ENCODE results near the gene TSPAN13. TPM values are rescaled to one million over a fixed set of nuclear protein-coding genes. Genes with fewer than 3 reads are reported as not detected.

Gene TSPAN13
- total and polyA plus RNA-seq, 2 of the 4 experiments (the other 2 are of a cell fraction): 3.0 to 5.0 TPM

DNA sequence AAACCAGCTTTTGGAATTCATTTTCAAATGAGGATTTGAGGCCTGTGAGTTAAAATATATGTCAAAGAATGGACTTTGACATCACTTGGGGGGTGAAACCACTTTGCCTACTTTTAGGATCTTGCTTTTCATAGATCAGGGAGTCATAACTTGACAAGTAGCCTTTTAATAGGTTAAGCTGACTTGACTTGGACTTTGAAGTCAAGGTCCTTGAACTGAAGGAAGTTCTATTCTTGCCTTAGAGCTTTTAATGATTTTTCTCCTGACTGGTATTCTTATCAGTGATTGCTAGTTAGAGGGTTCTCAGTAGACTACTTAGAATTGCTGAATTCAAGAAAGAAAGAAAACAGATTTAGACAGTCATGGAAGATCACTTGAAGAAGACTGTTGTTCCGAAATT lies 33.6 kb downstream of the TSPAN13 start:
- DNase-seq: no peak
- CTCF ChIA-PET: interaction anchor here (1.2 kb wide), 1 partner anchor 14 kb away, joined by 6 read pairs; no protein-coding TSS in a partner anchor
- WGBS, 2 experiments (ENCODE audit: extremely low coverage in 2 of 2, insufficient read length in 1 of 2): no CpG with 5 or more reads among the region's 1 CpG
- no peak overlapping the region for H3K23ac ChIP-seq (ENCODE audit: low read depth, low read length)
- H4K91ac ChIP-seq (ENCODE audit: insufficient read depth, low read depth, low read length): no peak overlapping the region
- no peaks in the 10 kb centered on the region for H3K9me1 ChIP-seq (ENCODE audit: insufficient read depth, low read length)
- no peaks in the 10 kb centered on the region for H3K27me3 ChIP-seq (ENCODE audit: control insufficient read depth, insufficient read depth, low read length)
- no peak overlapping the region for H3K18ac ChIP-seq (ENCODE audit: low read depth, low read length)
- H2BK5ac ChIP-seq (ENCODE audit: low read depth, low read length, poor library complexity, severe bottlenecking): no peak overlapping the region
- no peak overlapping the region for H2BK15ac ChIP-seq (ENCODE audit: low read depth, low read length)
- H2BK20ac ChIP-seq (ENCODE audit: low read depth, low read length): no peak overlapping the region
- H3K56ac ChIP-seq (ENCODE audit: extremely low read depth, insufficient read depth, low read length): no peak overlapping the region
- H3K27ac ChIP-seq (ENCODE audit: insufficient read depth, low read length): no peak overlapping the region
- POLR2A ChIA-PET (ENCODE audit: unreplicated experiment): no interaction called here
- H3K36me3 ChIP-seq (ENCODE audit: control insufficient read depth, insufficient read depth, low read length): no peaks in the 10 kb centered on the region
- TF ChIP-seq SMC3 (IDR thresholded peaks at IDR 0.05; ENCODE audit: low read depth, low read length): no peak
- no peak for TF ChIP-seq BHLHE40 (IDR thresholded peaks at IDR 0.05; ENCODE audit: low read depth, low read length)
- TF ChIP-seq, protein P1, sequence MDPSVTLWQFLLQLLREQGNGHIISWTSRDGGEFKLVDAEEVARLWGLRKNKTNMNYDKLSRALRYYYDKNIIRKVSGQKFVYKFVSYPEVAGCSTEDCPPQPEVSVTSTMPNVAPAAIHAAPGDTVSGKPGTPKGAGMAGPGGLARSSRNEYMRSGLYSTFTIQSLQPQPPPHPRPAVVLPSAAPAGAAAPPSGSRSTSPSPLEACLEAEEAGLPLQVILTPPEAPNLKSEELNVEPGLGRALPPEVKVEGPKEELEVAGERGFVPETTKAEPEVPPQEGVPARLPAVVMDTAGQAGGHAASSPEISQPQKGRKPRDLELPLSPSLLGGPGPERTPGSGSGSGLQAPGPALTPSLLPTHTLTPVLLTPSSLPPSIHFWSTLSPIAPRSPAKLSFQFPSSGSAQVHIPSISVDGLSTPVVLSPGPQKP (IDR thresholded peaks at IDR 0.05; ENCODE audit: borderline replicate concordance, low read depth, low read length): no peak
- TF ChIP-seq, protein P2, sequence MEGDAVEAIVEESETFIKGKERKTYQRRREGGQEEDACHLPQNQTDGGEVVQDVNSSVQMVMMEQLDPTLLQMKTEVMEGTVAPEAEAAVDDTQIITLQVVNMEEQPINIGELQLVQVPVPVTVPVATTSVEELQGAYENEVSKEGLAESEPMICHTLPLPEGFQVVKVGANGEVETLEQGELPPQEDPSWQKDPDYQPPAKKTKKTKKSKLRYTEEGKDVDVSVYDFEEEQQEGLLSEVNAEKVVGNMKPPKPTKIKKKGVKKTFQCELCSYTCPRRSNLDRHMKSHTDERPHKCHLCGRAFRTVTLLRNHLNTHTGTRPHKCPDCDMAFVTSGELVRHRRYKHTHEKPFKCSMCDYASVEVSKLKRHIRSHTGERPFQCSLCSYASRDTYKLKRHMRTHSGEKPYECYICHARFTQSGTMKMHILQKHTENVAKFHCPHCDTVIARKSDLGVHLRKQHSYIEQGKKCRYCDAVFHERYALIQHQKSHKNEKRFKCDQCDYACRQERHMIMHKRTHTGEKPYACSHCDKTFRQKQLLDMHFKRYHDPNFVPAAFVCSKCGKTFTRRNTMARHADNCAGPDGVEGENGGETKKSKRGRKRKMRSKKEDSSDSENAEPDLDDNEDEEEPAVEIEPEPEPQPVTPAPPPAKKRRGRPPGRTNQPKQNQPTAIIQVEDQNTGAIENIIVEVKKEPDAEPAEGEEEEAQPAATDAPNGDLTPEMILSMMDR (conservative IDR thresholded peaks at IDR 0.05; ENCODE audit: low read depth, low read length): no peak
- TF ChIP-seq RAD21 (IDR thresholded peaks at IDR 0.05; ENCODE audit: low read length): no peak
- TF ChIP-seq, protein P3, sequence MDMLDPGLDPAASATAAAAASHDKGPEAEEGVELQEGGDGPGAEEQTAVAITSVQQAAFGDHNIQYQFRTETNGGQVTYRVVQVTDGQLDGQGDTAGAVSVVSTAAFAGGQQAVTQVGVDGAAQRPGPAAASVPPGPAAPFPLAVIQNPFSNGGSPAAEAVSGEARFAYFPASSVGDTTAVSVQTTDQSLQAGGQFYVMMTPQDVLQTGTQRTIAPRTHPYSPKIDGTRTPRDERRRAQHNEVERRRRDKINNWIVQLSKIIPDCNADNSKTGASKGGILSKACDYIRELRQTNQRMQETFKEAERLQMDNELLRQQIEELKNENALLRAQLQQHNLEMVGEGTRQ (IDR thresholded peaks at IDR 0.05; ENCODE audit: low read depth, low read length): no peak
- no peak for TF ChIP-seq NFE2L2 (IDR thresholded peaks at IDR 0.05; ENCODE audit: low read depth, low read length)
- TF ChIP-seq RCOR1 (IDR thresholded peaks at IDR 0.05; ENCODE audit: insufficient replicate concordance, low read length): no peak
- no peak for TF ChIP-seq RFX5 (IDR thresholded peaks at IDR 0.05; ENCODE audit: low read depth, low read length)
- TF ChIP-seq MAFK (IDR thresholded peaks at IDR 0.05; ENCODE audit: low read depth, low read length): no peak
- TF ChIP-seq POLR2A (IDR thresholded peaks at IDR 0.05; ENCODE audit: low read depth, low read length): no peak
- no peak for TF ChIP-seq CHD1 (IDR thresholded peaks at IDR 0.05; ENCODE audit: low read depth, low read length)
- TF ChIP-seq FOS (IDR thresholded peaks at IDR 0.05; ENCODE audit: low read depth, low read length): no peak
- no peaks in the 10 kb centered on the region for H3K4me1 ChIP-seq (ENCODE audit: control insufficient read depth, insufficient read depth, low read length)
- no peak overlapping the region for H4K8ac ChIP-seq (ENCODE audit: low read depth in 2 of 2, low read length in 2 of 2)
- in situ Hi-C loops (cut with MboI; ENCODE audit: low sequenced_read_pairs) (no loop called here), dilution Hi-C loops (cut with HindIII; ENCODE audit: low sequenced_read_pairs, unreplicated experiment) (no loop called here), intact Hi-C loops (cut with micrococcal nuclease) (no loop called here)
- no peak overlapping the region for H3K4me2 ChIP-seq (ENCODE audit: low read depth, low read length)
- no TSS peak for BruUV-seq (replicated peaks)
- H3K4ac ChIP-seq (ENCODE audit: low read depth, low read length): no peak overlapping the region
- H3K79me1 ChIP-seq (ENCODE audit: low read depth in 1 of 2, low read length in 2 of 2): no peaks in the 10 kb centered on the region
- H2BK120ac ChIP-seq (ENCODE audit: low read depth, low read length): no peak overlapping the region
- no peak overlapping the region for H4K5ac ChIP-seq (ENCODE audit: low read depth, low read length)
- H2AFZ ChIP-seq (replicated peaks; ENCODE audit: low read length, poor library complexity): no peak overlapping the region
- no peak overlapping the region for H3K4me3 ChIP-seq (ENCODE audit: insufficient read depth, low read depth, low read length)
- H2AK9ac ChIP-seq (replicated peaks; ENCODE audit: low read depth, low read length, poor library complexity): no peak overlapping the region
- H4K20me1 ChIP-seq (ENCODE audit: insufficient read depth, low read length): no peaks in the 10 kb centered on the region
- H3K14ac ChIP-seq (replicated peaks; ENCODE audit: low read depth, low read length): no peak overlapping the region
- no peak overlapping the region for H3K9ac ChIP-seq (ENCODE audit: low read depth, low read length)
- H2AK5ac ChIP-seq (ENCODE audit: low read depth, low read length): no peak overlapping the region
- H3K9me3 ChIP-seq (ENCODE audit: control insufficient read depth, insufficient read depth, low read length): no peaks in the 10 kb centered on the region
- no peak for ATAC-seq (ENCODE audit: low read depth)
